WTC11 (cell line): ENCODE measurements around the gene FETUB.

Source experiments
- CTCF ChIP-seq: fragments of 200-600 bp; IDR thresholded peaks from 2 replicates; pipeline ENCODE4 v1.8.0; 2022; ENCODE audit warnings: antibody characterized with exemption
- HMGA2 ChIP-seq: fragments of 250-450 bp; sonication (Bioruptor Pico); IDR thresholded peaks from 2 replicates; pipeline ENCODE4 v1.4.0; 2021; ENCODE audit warnings: mild to moderate bottlenecking, moderate library complexity

- no peak for TF ChIP-seq HMGA2 (CRISPR knock-in tag)
- no peak for TF ChIP-seq CTCF
Observed at GRCh38 chr3:186594591-186595113, 45.5 kb upstream of the FETUB start.
